Activated T-cell treated with anti-CD3 and anti-CD28 coated beads, Interleukin-2, amount 50 U/mL, for 4 hours (primary cell): Measurements from ENCODE around the gene IKZF1. TPM values are rescaled to one million over a fixed set of nuclear protein-coding genes. Genes with fewer than 3 reads are reported as not detected.
"Not testable (repeated sequence)": the region's sequence is repeated elsewhere in the genome, so short reads cannot be mapped to it uniquely, and the experiment has no call there.

ENCODE experiments used
- ATAC-seq, 2 donors: fragments of 200-7000 bp; cut with Tn5 transposase; one replicate each; pipeline ENCODE4 v1.10.0; 2021
- DNase-seq: peaks from one replicate; pipeline ENCODE4 v3.0.0-alpha.2; 2020
- H3K27me3 Mint-ChIP-seq: one replicate; pipeline ENCODE4 v1.8.0; 2021; ENCODE audit warnings: low read depth, mixed read lengths
- H3K36me3 Mint-ChIP-seq: one replicate; pipeline ENCODE4 v1.8.0; 2022; ENCODE audit warnings: mixed read lengths; ENCODE audit not compliant: insufficient read depth
- H3K4me1 Mint-ChIP-seq: one replicate; pipeline ENCODE4 v1.8.0; 2021; ENCODE audit warnings: low read depth, mixed read lengths
- H3K4me3 Mint-ChIP-seq: one replicate; pipeline ENCODE4 v1.8.0; 2021; ENCODE audit warnings: mild to moderate bottlenecking, moderate library complexity, mixed read lengths
- H3K9me3 Mint-ChIP-seq: one replicate; pipeline ENCODE4 v1.8.0; 2021; ENCODE audit warnings: mixed read lengths
- total RNA-seq, 3 donors: library from RNA; stranded (reverse); gene quantifications; one replicate each; pipeline ENCODE4 v1.2.1, GENCODE V29; 2021

Gene IKZF1
- total RNA-seq, 3 donors from 2014 or later, result 168 to 229 (median 228) TPM

DNA sequence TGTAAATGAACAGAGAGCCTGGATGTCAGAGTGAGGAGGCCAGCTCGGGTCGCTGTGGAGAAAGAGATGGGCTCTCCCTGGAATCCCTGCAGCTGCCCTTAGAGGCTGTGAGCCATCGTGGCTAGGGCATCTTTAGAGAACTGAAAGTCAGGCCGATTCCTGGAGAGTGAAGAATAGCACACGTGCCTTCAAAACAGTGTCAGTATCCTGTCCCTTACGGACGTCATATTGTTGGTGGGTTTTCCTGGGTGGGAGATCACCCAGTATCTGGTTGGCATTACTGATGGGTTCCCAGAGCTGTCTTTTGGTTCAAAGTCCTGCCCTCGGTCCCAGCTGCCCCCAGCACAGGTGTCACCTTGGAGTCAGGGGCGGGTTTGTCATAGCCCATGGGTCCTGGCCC is 25.3 kb downstream of the IKZF1 start:
- DNase-seq (no peak), ATAC-seq (no peak)
- Mint-ChIP-seq H3K9me3 (no peaks in the 10 kb centered on the region), H3K4me3 (no peak overlapping the region), H3K36me3 (peaks cover 53% of the 10 kb centered on the region), H3K27me3 (no peaks in the 10 kb centered on the region), H3K4me1 (peaks cover 34% of the 10 kb centered on the region)

DNA sequence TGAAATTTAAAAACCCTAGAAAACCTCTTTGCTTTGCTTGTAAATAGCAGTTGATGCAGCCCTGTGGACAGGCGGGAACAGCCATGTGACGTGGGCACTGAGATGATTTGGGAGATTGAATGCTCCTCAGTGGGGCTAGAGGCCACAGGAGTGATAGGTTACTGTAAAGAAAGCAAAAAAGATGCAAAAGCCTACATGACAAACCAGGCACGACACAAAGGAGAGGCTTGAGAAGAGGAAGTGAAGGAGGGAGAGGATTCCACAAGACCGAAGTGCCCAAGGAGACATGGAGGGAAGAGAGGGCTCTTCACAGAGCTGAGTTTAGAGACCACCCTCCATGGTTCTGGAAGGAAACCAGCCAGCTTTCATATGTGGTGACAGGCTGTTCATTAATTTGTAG is 25.7 kb downstream of the IKZF1 start:
- peaks cover 29% of the 10 kb centered on the region for H3K4me1 Mint-ChIP-seq

GRCh38 chr7:50330696-50331095 is 26.2 kb downstream of the IKZF1 start:
- no peak for ATAC-seq
- Mint-ChIP-seq H3K4me3 (no peak overlapping the region), H3K9me3 (no peaks in the 10 kb centered on the region), H3K4me1 (peaks cover 28% of the 10 kb centered on the region), H3K27me3 (no peaks in the 10 kb centered on the region), H3K36me3 (peaks cover 52% of the 10 kb centered on the region)
- DNase-seq, result no peak

More for the DNA sequence above, 25.7 kb downstream of the IKZF1 start:
- ATAC-seq (no peak), DNase-seq (no peak)
- Mint-ChIP-seq H3K27me3 (no peaks in the 10 kb centered on the region), H3K36me3 (peaks cover 53% of the 10 kb centered on the region), H3K9me3 (no peaks in the 10 kb centered on the region), H3K4me3 (no peak overlapping the region)

DNA sequence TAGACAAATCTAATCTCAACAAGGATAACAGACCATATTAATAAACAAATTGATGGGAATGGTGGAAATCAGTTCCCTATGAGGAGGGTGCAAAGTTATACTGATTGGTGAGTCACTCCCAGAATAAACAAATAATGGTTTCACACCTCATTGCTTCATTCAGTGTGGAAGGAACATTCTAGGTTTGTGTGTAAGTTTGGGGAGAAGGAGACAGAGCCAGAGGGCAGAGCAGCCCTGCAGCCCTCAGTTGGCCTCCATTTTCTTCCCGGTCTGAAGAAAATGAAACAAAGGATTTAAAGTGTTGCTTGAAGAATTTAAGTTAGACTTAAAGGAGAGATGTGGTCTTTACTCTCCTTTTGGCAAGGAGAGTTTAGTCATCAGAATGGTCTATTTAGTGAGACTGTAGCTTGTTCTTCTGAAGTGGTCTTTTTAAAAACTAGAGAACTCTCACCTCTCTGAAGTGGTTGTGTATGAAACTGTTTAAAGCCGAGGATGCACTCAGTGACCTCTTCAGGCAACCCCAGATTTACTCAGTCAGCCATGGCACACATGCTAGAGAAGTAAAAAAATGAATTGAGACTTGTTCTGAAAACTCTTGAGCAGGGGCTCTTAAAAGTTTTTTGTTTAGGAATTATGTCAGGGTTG is 27.2 kb downstream of the IKZF1 start:
- H3K36me3 Mint-ChIP-seq, result peaks cover 49% of the 10 kb centered on the region
- H3K4me3 Mint-ChIP-seq, result no peak overlapping the region
- H3K9me3 Mint-ChIP-seq, result no peaks in the 10 kb centered on the region
- DNase-seq (no peak), ATAC-seq (peak; percentile 74 to 81)
- H3K4me1 Mint-ChIP-seq, result peaks cover 19% of the 10 kb centered on the region
- H3K27me3 Mint-ChIP-seq, result no peaks in the 10 kb centered on the region

DNA sequence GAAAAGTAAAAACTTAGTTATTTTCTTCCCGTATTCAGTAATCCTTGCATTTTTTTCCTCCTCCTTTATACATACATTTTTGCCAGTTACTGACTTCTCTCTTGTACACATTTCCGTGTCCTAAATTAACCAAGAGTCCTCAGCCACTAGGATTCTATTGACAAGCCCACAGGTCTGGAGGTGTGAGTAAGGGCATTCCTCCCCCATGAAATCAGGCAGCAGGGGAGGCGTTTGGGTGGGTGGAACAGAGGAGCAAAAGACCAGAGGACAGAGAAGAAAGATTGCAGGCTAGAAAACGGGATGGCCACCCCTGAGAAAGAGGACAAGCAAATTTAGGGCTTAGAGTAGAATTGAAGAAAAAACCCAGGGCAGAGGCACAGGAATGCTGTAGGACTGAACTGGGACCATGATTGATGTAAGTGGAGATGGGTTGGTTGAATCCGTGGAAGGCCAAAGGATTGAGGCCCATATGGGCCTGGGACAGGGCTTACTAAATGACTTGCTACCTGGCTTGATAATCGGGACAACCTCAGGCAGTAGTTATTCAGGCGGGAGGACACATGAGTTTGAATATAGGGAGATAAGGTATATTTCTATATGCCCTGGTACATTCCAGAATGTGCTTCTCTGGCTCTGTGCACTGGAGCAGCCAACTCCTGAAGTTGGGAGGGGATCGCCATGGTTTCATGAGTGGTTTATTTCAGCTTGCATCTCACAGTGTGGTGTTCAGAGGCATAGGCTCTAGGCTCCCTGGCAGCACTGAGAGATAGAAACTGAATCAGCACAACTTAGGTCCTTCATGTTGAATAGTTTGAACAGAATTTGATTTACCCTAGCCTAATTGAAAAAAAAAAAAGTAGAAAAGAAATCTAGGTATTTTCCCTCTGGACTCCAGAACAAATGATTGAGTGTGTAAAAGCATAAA is 28.0 kb downstream of the IKZF1 start:
- Mint-ChIP-seq H3K4me3 (no peak overlapping the region), H3K4me1 (peaks cover 12% of the 10 kb centered on the region), H3K36me3 (peaks cover 52% of the 10 kb centered on the region), H3K27me3 (no peaks in the 10 kb centered on the region), H3K9me3 (no peaks in the 10 kb centered on the region)
- ATAC-seq, result no peak
- no peak for DNase-seq

- H3K4me1 Mint-ChIP-seq, result peaks cover 5% of the 10 kb centered on the region
- H3K9me3 Mint-ChIP-seq, result no peaks in the 10 kb centered on the region
- DNase-seq, result no peak
- no peak for ATAC-seq
- H3K36me3 Mint-ChIP-seq, result peaks cover 46% of the 10 kb centered on the region
- no peak overlapping the region for H3K4me3 Mint-ChIP-seq
- no peaks in the 10 kb centered on the region for H3K27me3 Mint-ChIP-seq
Observed at GRCh38 chr7:50333221-50333651, 28.7 kb downstream of the IKZF1 start.

DNA sequence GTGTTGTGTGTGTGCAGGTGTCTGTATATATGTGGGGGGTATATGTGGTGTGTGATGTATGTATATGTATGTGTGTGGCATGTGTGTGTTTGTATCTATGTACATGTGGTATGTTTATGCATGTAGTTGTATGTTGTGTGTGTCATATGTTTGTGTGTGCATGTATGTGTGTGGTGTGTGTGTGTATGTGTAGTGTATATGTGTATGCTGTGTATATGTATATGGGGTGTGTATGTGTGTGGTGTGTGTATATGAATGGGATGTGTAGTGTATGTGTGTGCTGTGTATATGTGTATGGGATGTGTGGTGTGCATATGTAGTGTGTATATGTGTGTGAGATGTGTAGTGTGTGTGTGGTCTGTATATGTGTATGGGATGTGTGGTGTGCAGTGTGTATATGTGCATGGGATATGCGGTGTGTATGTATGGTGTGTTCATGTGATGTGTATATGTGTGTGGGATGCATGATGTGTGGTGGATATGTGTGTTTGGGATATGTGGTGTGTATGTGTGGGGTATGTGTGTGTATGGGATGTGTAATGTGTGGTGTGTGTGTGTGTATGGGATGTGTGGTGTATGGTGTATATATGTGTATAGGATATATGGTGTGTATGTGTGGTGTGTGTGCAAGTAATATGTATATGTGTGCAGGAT is 30.0 kb downstream of the IKZF1 start:
- H3K36me3 Mint-ChIP-seq, result peaks cover 46% of the 10 kb centered on the region
- H3K4me3 Mint-ChIP-seq, result no peak overlapping the region
- H3K4me1 Mint-ChIP-seq, result no peaks in the 10 kb centered on the region
- H3K9me3 Mint-ChIP-seq, result no peaks in the 10 kb centered on the region
- DNase-seq, result no peak
- no peaks in the 10 kb centered on the region for H3K27me3 Mint-ChIP-seq
- ATAC-seq, result no peak

DNA sequence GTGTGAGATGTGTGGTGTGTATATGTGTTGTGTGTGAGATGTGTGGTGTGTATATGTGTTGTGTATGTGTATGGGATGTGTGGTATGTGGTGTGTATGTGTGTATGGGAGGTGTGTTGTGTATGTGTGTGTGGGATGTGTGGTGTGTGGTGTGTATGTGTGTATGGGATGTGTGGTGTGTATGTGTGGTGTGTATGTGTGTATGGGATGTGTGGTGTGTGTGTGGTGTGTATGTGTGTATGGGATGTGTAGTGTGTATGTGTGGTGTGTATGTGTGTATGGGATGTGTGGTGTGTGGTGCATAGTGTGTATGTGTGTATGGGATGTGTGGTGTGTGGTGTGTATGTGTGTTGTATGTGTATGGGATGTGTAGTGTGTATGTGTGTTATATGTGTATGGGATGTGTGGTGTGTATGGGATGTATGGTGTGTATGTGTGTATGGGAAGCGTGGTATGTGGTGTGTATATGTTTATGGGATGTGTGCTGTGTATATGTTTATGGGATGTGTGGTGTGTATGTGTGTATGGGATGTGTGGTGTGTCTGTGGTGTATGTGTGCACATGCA is 30.8 kb downstream of the IKZF1 start:
- no peak overlapping the region for H3K4me3 Mint-ChIP-seq
- H3K4me1 Mint-ChIP-seq, result no peaks in the 10 kb centered on the region
- H3K36me3 Mint-ChIP-seq, result peaks cover 37% of the 10 kb centered on the region
- ATAC-seq (no peak), DNase-seq (no peak)
- H3K9me3 Mint-ChIP-seq, result no peaks in the 10 kb centered on the region
- H3K27me3 Mint-ChIP-seq, result no peaks in the 10 kb centered on the region

DNA sequence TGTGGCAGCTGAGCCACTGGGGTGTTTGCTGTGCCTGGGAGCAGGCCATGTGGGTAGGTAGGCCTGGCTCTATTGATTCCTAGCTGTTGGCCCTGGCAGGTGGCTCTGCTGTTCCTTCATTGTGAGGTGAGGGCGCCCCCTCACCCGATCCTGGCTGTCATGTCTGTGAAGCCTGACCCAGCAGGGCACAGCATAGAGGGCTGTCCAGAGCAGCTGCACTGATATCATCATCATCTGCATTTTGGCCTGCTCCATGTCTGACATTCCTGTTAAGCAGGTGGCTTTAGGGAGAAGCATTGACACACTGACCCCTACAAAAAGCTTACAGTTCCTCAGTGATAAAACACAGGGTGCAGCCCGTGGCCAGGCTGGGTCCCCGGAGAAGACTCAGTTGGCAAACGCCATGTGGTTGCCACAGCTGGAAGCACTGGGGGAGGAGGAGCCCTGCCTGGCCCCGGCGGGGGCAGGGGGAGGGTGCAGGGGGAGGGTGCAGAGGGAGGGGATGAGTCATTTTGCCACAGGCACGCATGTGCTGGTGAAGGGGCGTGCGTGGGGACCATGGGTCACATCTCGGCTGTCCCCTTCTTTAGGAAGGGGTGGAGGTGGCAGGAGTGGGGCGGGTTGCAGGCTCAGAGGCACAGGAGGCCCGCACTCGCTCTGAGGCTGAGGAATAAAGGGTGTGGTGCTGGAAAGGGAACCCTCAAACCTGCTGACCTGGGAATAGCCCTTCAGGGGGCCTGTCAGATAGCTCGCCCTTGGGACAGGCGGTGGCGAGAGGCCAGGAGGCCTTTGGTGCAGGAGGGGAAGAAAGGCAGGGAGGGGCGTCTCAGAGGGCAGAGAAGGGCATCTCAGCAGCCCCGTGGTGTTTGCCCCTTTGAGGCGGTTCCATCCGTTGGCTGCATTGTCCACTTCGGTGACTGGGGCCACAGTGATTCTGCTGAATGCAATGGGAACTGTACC is 31.6 kb downstream of the IKZF1 start:
- Mint-ChIP-seq H3K4me1 (peaks cover 2% of the 10 kb centered on the region), H3K27me3 (no peaks in the 10 kb centered on the region), H3K36me3 (peaks cover 30% of the 10 kb centered on the region), H3K9me3 (no peaks in the 10 kb centered on the region), H3K4me3 (no peak overlapping the region)
- DNase-seq, result peak; percentile 88
- peak; percentile 48 to 54 for ATAC-seq

- peaks cover 23% of the 10 kb centered on the region for H3K36me3 Mint-ChIP-seq
- H3K4me1 Mint-ChIP-seq, result peaks cover 11% of the 10 kb centered on the region
- H3K27me3 Mint-ChIP-seq, result no peaks in the 10 kb centered on the region
- ATAC-seq (peak in 1 of 2 donors; percentile 4), DNase-seq (peak; percentile 37)
- no peaks in the 10 kb centered on the region for H3K9me3 Mint-ChIP-seq
- H3K4me3 Mint-ChIP-seq, result peak overlapping the region; percentile 64
Observed at GRCh38 chr7:50336894-50337703, 32.6 kb downstream of the IKZF1 start.

GRCh38 chr7:50339472-50339871 is 35.0 kb downstream of the IKZF1 start:
- Mint-ChIP-seq H3K4me1 (peaks cover 34% of the 10 kb centered on the region), H3K36me3 (peaks cover 34% of the 10 kb centered on the region), H3K4me3 (peak overlapping the region; percentile 64)
- ATAC-seq, H3K9me3 Mint-ChIP-seq, DNase-seq, H3K27me3 Mint-ChIP-seq: not testable (repeated sequence)

DNA sequence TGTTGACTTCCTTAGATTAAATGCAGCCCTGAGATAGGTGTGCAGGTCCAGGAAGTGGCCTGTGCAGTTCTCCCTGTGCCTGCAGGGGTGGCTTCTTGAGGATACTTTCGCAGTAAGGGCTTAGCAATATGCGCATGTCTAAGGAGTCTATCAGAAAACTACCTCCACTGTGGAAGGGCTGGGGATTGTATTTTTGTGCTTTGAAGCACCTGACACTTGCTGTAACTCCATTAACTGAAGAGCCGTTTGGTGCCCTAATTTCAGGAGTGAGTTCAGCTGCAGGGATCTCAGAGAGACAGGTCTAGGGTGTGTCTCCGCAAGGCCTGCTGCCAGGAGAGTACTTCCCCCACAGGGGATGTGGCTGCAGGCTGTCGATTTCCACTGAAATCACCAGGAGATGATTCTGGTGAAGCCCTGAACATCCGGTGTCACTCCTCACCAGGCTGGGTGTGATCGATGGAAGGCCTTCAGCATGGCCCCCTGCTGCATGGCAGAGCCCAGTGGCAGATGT is 35.5 kb downstream of the IKZF1 start:
- Mint-ChIP-seq H3K36me3 (peaks cover 36% of the 10 kb centered on the region), H3K9me3 (no peaks in the 10 kb centered on the region), H3K4me3 (peak overlapping the region; percentile 67), H3K27me3 (no peaks in the 10 kb centered on the region), H3K4me1 (peaks cover 38% of the 10 kb centered on the region)
- ATAC-seq (peak; percentile 16 to 31), DNase-seq (no peak)
